KMS-11 (cell line): ENCODE data around the gene SCAMP5.

Experiments used
- H2AFZ ChIP-seq: fragments of 200-600 bp; sonication (generic); 2 replicates; pipeline ENCODE4 v1.6.1; 2016; ENCODE audit warnings: antibody characterized with exemption, mixed run types, low read depth
- H3K27ac ChIP-seq: fragments of 200-600 bp; sonication (generic); 2 replicates; pipeline ENCODE4 v1.6.1; 2016; ENCODE audit warnings: mild to moderate bottlenecking, mixed run types
- H3K27me3 ChIP-seq: fragments of 200-600 bp; sonication (generic); 2 replicates; pipeline ENCODE4 v1.6.1; 2017; ENCODE audit warnings: mild to moderate bottlenecking, low read depth, mixed run types, moderate library complexity; ENCODE audit not compliant: insufficient read depth
- H3K36me3 ChIP-seq: fragments of 200-600 bp; sonication (generic); 2 replicates; pipeline ENCODE4 v1.6.1; 2017; ENCODE audit warnings: mild to moderate bottlenecking, mixed run types; ENCODE audit not compliant: insufficient read depth
- H3K4me1 ChIP-seq: fragments of 200-600 bp; sonication (generic); 2 replicates; pipeline ENCODE4 v1.6.1; 2016; ENCODE audit warnings: mild to moderate bottlenecking, low read depth, mixed run types; ENCODE audit not compliant: poor library complexity, severe bottlenecking
- H3K4me2 ChIP-seq: fragments of 200-600 bp; sonication (generic); 2 replicates; pipeline ENCODE4 v1.7.0; 2016; ENCODE audit warnings: mild to moderate bottlenecking, mixed run types
- H3K4me3 ChIP-seq: fragments of 200-600 bp; sonication (generic); IDR thresholded peaks from 2 replicates; pipeline ENCODE4 v1.6.1; 2017; ENCODE audit warnings: low read depth, low read length, mixed read lengths; ENCODE audit not compliant: insufficient read depth
- H3K79me2 ChIP-seq: fragments of 200-600 bp; sonication (generic); 2 replicates; pipeline ENCODE4 v1.6.1; 2016; ENCODE audit warnings: low read depth, mixed run types; ENCODE audit not compliant: insufficient read depth
- H3K9ac ChIP-seq: fragments of 200-600 bp; sonication (generic); 2 replicates; pipeline ENCODE4 v1.6.1; 2016; ENCODE audit warnings: mild to moderate bottlenecking, mixed run types
- H4K20me1 ChIP-seq: fragments of 200-600 bp; sonication (generic); 2 replicates; pipeline ENCODE4 v1.6.1; 2016; ENCODE audit warnings: mild to moderate bottlenecking, mixed run types; ENCODE audit not compliant: insufficient read depth
- CTCF ChIP-seq: fragments of 200-600 bp; sonication (generic); conservative IDR thresholded peaks from 2 replicates; pipeline ENCODE4 v1.6.1; 2017; ENCODE audit warnings: low read depth, mild to moderate bottlenecking, antibody characterized with exemption, low read length, moderate library complexity, mixed read lengths

The SCAMP5 gene

GRCh38 chr15:74994685-74995084 lies 678 bp upstream of the SCAMP5 start:
- H3K79me2 ChIP-seq, result no peaks in the 10 kb centered on the region
- no peaks in the 10 kb centered on the region for H4K20me1 ChIP-seq
- H3K4me2 ChIP-seq, result peak overlapping the region; percentile 53
- no peak overlapping the region for H3K9ac ChIP-seq
- peaks cover 18% of the 10 kb centered on the region for H3K27me3 ChIP-seq
- no peak overlapping the region for H3K27ac ChIP-seq
- peak overlapping the region; percentile 59; the same call in 1 of the 2 replicates for H2AFZ ChIP-seq
- H3K4me3 ChIP-seq, result no peak overlapping the region
- peaks cover 19% of the 10 kb centered on the region for H3K4me1 ChIP-seq
- H3K36me3 ChIP-seq, result no peaks in the 10 kb centered on the region
- no peak for TF ChIP-seq CTCF

- Histone ChIP-seq H3K36me3 (no peaks in the 10 kb centered on the region), H3K4me2 (peak overlapping the region; percentile 78), H3K27me3 (peaks cover 15% of the 10 kb centered on the region), H3K27ac (no peak overlapping the region), H3K4me3 (no peak overlapping the region), H4K20me1 (no peaks in the 10 kb centered on the region), H3K4me1 (peaks cover 23% of the 10 kb centered on the region), H3K79me2 (no peaks in the 10 kb centered on the region), H3K9ac (peak overlapping the region; percentile 39; the same call in 1 of the 2 replicates), H2AFZ (peak overlapping the region; percentile 59; the same call in 1 of the 2 replicates)
- no peak for TF ChIP-seq CTCF
Observed at GRCh38 chr15:74995779-74996765, 709 bp downstream of the SCAMP5 start.

GRCh38 chr15:74997141-74997540 lies 1.8 kb downstream of the SCAMP5 start:
- H3K27me3 ChIP-seq, result peaks cover 10% of the 10 kb centered on the region
- no peak overlapping the region for H3K9ac ChIP-seq
- no peak overlapping the region for H3K4me3 ChIP-seq
- H2AFZ ChIP-seq, result no peak overlapping the region
- TF ChIP-seq CTCF, result no peak
- H3K4me2 ChIP-seq, result no peak overlapping the region
- H4K20me1 ChIP-seq, result no peaks in the 10 kb centered on the region
- no peaks in the 10 kb centered on the region for H3K79me2 ChIP-seq
- no peaks in the 10 kb centered on the region for H3K36me3 ChIP-seq
- H3K27ac ChIP-seq, result no peak overlapping the region
- peaks cover 23% of the 10 kb centered on the region for H3K4me1 ChIP-seq

- Histone ChIP-seq H3K27ac (no peak overlapping the region), H3K4me3 (no peak overlapping the region), H3K79me2 (no peaks in the 10 kb centered on the region), H3K36me3 (no peaks in the 10 kb centered on the region), H3K4me1 (peaks cover 23% of the 10 kb centered on the region), H3K4me2 (no peak overlapping the region), H3K9ac (no peak overlapping the region), H4K20me1 (no peaks in the 10 kb centered on the region), H3K27me3 (peaks cover 7% of the 10 kb centered on the region), H2AFZ (no peak overlapping the region)
- TF ChIP-seq CTCF, result no peak
Observed at GRCh38 chr15:74997543-74997942, 2.2 kb downstream of the SCAMP5 start.
